GM12878 (cell line): ENCODE results near the gene DLK2. TPM values are rescaled to one million over a fixed set of nuclear protein-coding genes. Genes with fewer than 3 reads are reported as not detected.

Experiments
- ATAC-seq: fragments of 200-7000 bp; cut with Tn5 transposase; 3 replicates; pipeline ENCODE4 v1.9.1; 2020; ENCODE audit warnings: mild to moderate bottlenecking, moderate library complexity
- BruUV-seq: library from RNA; stranded (reverse); fragments of 400-500 nt; replicated peaks from 2 replicates; lab custom pipeline; 2021; lab: Mats Ljungman, UMichigan
- CTCF ChIA-PET: fragments of 300-600 bp; sonication (Branson Sonifier 250); formaldehyde crosslinking; extraction: SDS; loops from one replicate; lab custom pipeline; 2021; ENCODE audit warnings: inconsistent platforms; lab: Yijun Ruan, JAX
- POLR2A ChIA-PET: fragments of 350-600 bp; formaldehyde crosslinking; extraction: SDS; loops from one replicate; lab custom pipeline; 2021; ENCODE audit warnings: inconsistent platforms; lab: Charles Lee
- RAD21 ChIA-PET: fragments of 300-600 bp; sonication (Branson Sonifier 250); formaldehyde crosslinking; loops from one replicate; lab custom pipeline; 2023; ENCODE audit warnings: antibody characterized with exemption; ENCODE audit not compliant: unreplicated experiment; lab: Charles Lee
- SMC1A ChIA-PET: fragments of 300-600 bp; sonication (Branson Sonifier 250); formaldehyde crosslinking; loops from one replicate; lab custom pipeline; 2023; ENCODE audit not compliant: unreplicated experiment, uncharacterized antibody; lab: Charles Lee
- DNase-seq: peaks from one replicate; pipeline ENCODE4 v3.0.0-alpha.2; 2011; ENCODE audit warnings: low read depth, low spot score
- FAIRE-seq: peaks from 3 replicates; lab custom pipeline; 2011; peaks lifted over from hg19 to GRCh38; lab: Jason Lieb, UNC
- H2AFZ ChIP-seq: 2 replicates; pipeline ENCODE4 v1.6.0; 2011; ENCODE audit warnings: low read depth, low read length, control low read depth; ENCODE audit not compliant: control insufficient read depth
- H3K27ac ChIP-seq: 2 replicates; pipeline ENCODE4 v1.5.1; 2011; ENCODE audit warnings: control low read depth; ENCODE audit not compliant: control insufficient read depth, insufficient read depth
- H3K27me3 ChIP-seq, 2 experiments: replicated peaks in 1 of 2; 2 replicates each; pipeline versions ENCODE4 v1.6.0 to v1.6.1; 2011; ENCODE audit warnings: low read length in 1 of 2; ENCODE audit not compliant: control insufficient read depth in 2 of 2, insufficient read depth in 2 of 2
- H3K36me3 ChIP-seq, 2 experiments: 2 replicates each; pipeline ENCODE4 v1.5.1; 2011; ENCODE audit warnings: low read length in 1 of 2; ENCODE audit not compliant: control insufficient read depth in 2 of 2, insufficient read depth in 2 of 2
- H3K4me1 ChIP-seq: 2 replicates; pipeline ENCODE4 v1.6.1; 2011; ENCODE audit warnings: mild to moderate bottlenecking, low read length, moderate library complexity, mixed read lengths; ENCODE audit not compliant: control insufficient read depth, insufficient read depth
- H3K4me2 ChIP-seq: 2 replicates; pipeline ENCODE4 v1.6.0; 2011; ENCODE audit warnings: control low read depth; ENCODE audit not compliant: control insufficient read depth, insufficient read depth
- H3K4me3 ChIP-seq: fragments of 200-600 bp; sonication (generic); 2 replicates; pipeline ENCODE4 v1.5.1; 2016
- H3K79me2 ChIP-seq: 2 replicates; pipeline ENCODE4 v1.6.0; 2011; ENCODE audit warnings: low read length; ENCODE audit not compliant: control insufficient read depth, insufficient read depth
- H3K9ac ChIP-seq: 2 replicates; pipeline ENCODE4 v1.8.0; 2011; ENCODE audit warnings: low read length, control low read depth, mixed read lengths; ENCODE audit not compliant: control insufficient read depth, insufficient read depth
- H3K9me3 ChIP-seq: replicated peaks from 3 replicates; pipeline ENCODE4 v1.5.1; 2011; ENCODE audit warnings: mild to moderate bottlenecking, low read length; ENCODE audit not compliant: control insufficient read depth, insufficient read depth
- H4K20me1 ChIP-seq: 2 replicates; pipeline ENCODE4 v1.6.0; 2011; ENCODE audit not compliant: control insufficient read depth, insufficient read depth
- CBX3 ChIP-seq: fragments of 200-600 bp; sonication (generic); IDR thresholded peaks from 2 replicates; pipeline ENCODE4 v1.6.1; 2016; ENCODE audit warnings: low read depth, borderline replicate concordance
- ESRRA ChIP-seq: IDR thresholded peaks from 2 replicates; pipeline ENCODE4 v1.6.1; 2012; ENCODE audit warnings: mild to moderate bottlenecking, low read length, improper control_type of control experiment
- IRF5 ChIP-seq: fragments of 450-650 bp; IDR thresholded peaks from 2 replicates; pipeline ENCODE4 v1.6.1; 2017; ENCODE audit warnings: borderline replicate concordance
- PAX5 ChIP-seq: IDR thresholded peaks from 2 replicates; pipeline ENCODE4 v1.6.1; 2011; ENCODE audit warnings: low read depth, low read length, borderline replicate concordance
- PML ChIP-seq: IDR thresholded peaks from 2 replicates; pipeline ENCODE4 v1.6.1; 2012; ENCODE audit warnings: low read length, inconsistent platforms
- RB1 ChIP-seq: fragments of 450-650 bp; formaldehyde crosslinking; IDR thresholded peaks from 2 replicates; pipeline ENCODE4 v1.6.1; 2017; ENCODE audit warnings: mild to moderate bottlenecking, borderline replicate concordance
- STAT1 ChIP-seq: fragments of 450-650 bp; conservative IDR thresholded peaks from 2 replicates; pipeline ENCODE4 v1.6.1; 2014; ENCODE audit warnings: antibody characterized with exemption, mild to moderate bottlenecking
- STAT3 ChIP-seq: IDR thresholded peaks from 2 replicates; pipeline ENCODE4 v1.6.1; 2011; ENCODE audit warnings: low read depth, low read length, improper control_type of control experiment
- ZBTB4 ChIP-seq: fragments of 450-650 bp; formaldehyde crosslinking; IDR thresholded peaks from 2 replicates; pipeline ENCODE4 v1.4.0; 2022; ENCODE audit warnings: mild to moderate bottlenecking, moderate library complexity
- ZNF217 ChIP-seq: fragments of 450-650 bp; IDR thresholded peaks from 2 replicates; pipeline ENCODE4 v1.6.1; 2017; ENCODE audit warnings: antibody characterized with exemption, mild to moderate bottlenecking
- WGBS: methylation state at CpG from one replicate; pipeline ENCODE4 v1.1.6; 2016; ENCODE audit warnings: low lambda C conversion rate; ENCODE audit not compliant: insufficient replicate concordance, insufficient coverage; ENCODE audit errors: missing lambda C conversion rate; 5-methylcytosine and 5-hydroxymethylcytosine counted together
- in situ Hi-C: fragments of 300-500 bp; cut with MboI; formaldehyde crosslinking; loops from 9 replicates; pipeline ENCODE4 v1.14.3; 2018; ENCODE audit warnings: mixed read lengths
- intact Hi-C: fragments of 100-400 bp; cut with micrococcal nuclease; formaldehyde crosslinking; loops from one replicate; pipeline ENCODE4 v1.14.2; 2022; ENCODE audit not compliant: unreplicated experiment
- polyA plus RNA-seq, 11 experiments: library from polyadenylated mRNA; depleted of rRNA in 4 of 11; unstranded in 6 of 11; stranded (reverse) in 5 of 11; fragments of >200 nt; fragmentation: Nextera tagmentation in 4 of 11; fragmentation: Illumina TruSeq in 1 of 11; extraction: Ambion mirVana in 4 of 11; extraction: Trizol in 1 of 11; gene quantifications; 1 replicate in 1 of 11; 2 replicates in 10 of 11; pipeline versions ENCODE4 v1.2.1 to v1.2.3, GENCODE V29; 2011 to 2016; ENCODE audit warnings: inconsistent platforms in 2 of 11, missing spikeins in 2 of 11, low read depth in 1 of 11
- total RNA-seq, 4 experiments: library from RNA; depleted of rRNA in 3 of 4; stranded (reverse); fragments of >200 nt in 3 of 4; fragmentation: Illumina TruSeq in 1 of 4; extraction: Trizol in 1 of 4; gene quantifications; 2 replicates each; pipeline versions ENCODE4 v1.2.1 to v1.2.3, GENCODE V29; 2013 to 2021
- TF ChIP-seq, protein P1 (sequence below): fragments of 450-650 bp; IDR thresholded peaks from 2 replicates; pipeline ENCODE4 v1.6.1; 2018; ENCODE audit warnings: mild to moderate bottlenecking, low read depth, moderate library complexity; ENCODE audit not compliant: partially characterized antibody

Gene DLK2
- total and polyA plus RNA-seq, 10 of the 15 experiments (the other 5 are each of a cell fraction or from before 2014, with no cell fraction given): 0.03 to 0.55 (median 0.38) TPM; not detected in 4

- Histone ChIP-seq H3K4me2 (no peak overlapping the region), H3K36me3 (peaks cover 0 to 1% of the 10 kb centered on the region in 2 experiments; a peak in 3 of 4 replicates), H3K27me3 (peaks cover 2 to 3% of the 10 kb centered on the region in 2 experiments; a peak in 3 of 4 replicates), H3K79me2 (no peaks in the 10 kb centered on the region), H3K9me3 (no peaks in the 10 kb centered on the region), H3K4me1 (peaks cover 14% of the 10 kb centered on the region), H4K20me1 (no peaks in the 10 kb centered on the region; the same call in 1 of the 2 replicates), H3K27ac (no peak overlapping the region), H3K9ac (no peak overlapping the region), H2AFZ (no peak overlapping the region), H3K4me3 (no peak overlapping the region)
- WGBS: 100% methylated on average over 4 of the region's 4 CpGs
- SMC1A ChIA-PET: interaction anchor here (1.1 kb wide), 1 partner anchor 54 kb away, joined by 3 read pairs; no protein-coding TSS in a partner anchor
- TF ChIP-seq STAT3: no peak
- TF ChIP-seq ZNF217: no peak
- no peak for TF ChIP-seq ESRRA
- no peak for TF ChIP-seq PAX5
- no peak for TF ChIP-seq PML
- TF ChIP-seq, protein P1, sequence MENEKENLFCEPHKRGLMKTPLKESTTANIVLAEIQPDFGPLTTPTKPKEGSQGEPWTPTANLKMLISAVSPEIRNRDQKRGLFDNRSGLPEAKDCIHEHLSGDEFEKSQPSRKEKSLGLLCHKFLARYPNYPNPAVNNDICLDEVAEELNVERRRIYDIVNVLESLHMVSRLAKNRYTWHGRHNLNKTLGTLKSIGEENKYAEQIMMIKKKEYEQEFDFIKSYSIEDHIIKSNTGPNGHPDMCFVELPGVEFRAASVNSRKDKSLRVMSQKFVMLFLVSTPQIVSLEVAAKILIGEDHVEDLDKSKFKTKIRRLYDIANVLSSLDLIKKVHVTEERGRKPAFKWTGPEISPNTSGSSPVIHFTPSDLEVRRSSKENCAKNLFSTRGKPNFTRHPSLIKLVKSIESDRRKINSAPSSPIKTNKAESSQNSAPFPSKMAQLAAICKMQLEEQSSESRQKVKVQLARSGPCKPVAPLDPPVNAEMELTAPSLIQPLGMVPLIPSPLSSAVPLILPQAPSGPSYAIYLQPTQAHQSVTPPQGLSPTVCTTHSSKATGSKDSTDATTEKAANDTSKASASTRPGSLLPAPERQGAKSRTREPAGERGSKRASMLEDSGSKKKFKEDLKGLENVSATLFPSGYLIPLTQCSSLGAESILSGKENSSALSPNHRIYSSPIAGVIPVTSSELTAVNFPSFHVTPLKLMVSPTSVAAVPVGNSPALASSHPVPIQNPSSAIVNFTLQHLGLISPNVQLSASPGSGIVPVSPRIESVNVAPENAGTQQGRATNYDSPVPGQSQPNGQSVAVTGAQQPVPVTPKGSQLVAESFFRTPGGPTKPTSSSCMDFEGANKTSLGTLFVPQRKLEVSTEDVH: no peak
- TF ChIP-seq CBX3: no peak
- no peak for TF ChIP-seq ZBTB4 (CRISPR knock-in tag)
- no peak for TF ChIP-seq RB1
- no peak for TF ChIP-seq IRF5
- no peak for TF ChIP-seq STAT1
- CTCF ChIA-PET: interaction anchor here (0.6 to 1.0 kb wide), 4 partner anchors 11 to 56 kb away, joined by 3 to 6 read pairs (median 4); no protein-coding TSS in a partner anchor
- no peak for DNase-seq
- BruUV-seq: no TSS peak
- in situ Hi-C loops: no loop called here
- RAD21 ChIA-PET: no interaction called here
- intact Hi-C loops: loop anchor here (10.0 kb wide), 1 partner anchor 622 kb away; no protein-coding TSS in a partner anchor
- POLR2A ChIA-PET: interaction anchor here (0.6 kb wide), 1 partner anchor 69 kb away, joined by 6 read pairs; no protein-coding TSS in a partner anchor
- FAIRE-seq: no peak
- ATAC-seq: no peak
Measured at GRCh38 chr6:43452896-43453295, 2.5 kb downstream of the DLK2 start.
